ENCODE data around the gene APMAP.

- TF ChIP-seq CTCF (IDR thresholded peaks at IDR 0.05; ENCODE audit: poor library complexity) (no peak), EZH2 (IDR thresholded peaks at IDR 0.05; ENCODE audit: borderline replicate concordance) (no peak), EZH2phosphoT487 (IDR thresholded peaks at IDR 0.05; ENCODE audit: low read depth, severe bottlenecking, unreplicated experiment) (no peak)
These were observed 47.3 kb upstream of the APMAP start for GRCh38 chr20:25039697-25040437.
